NCI-H2196 (cell line): ENCODE measurements around the gene SLC1A2.
A peak's percentile ranks its signal among the peaks of the same experiment; 100 is the strongest.

Source experiments
- DNase-seq: peaks from one replicate; lab custom pipeline; 2025; ENCODE audit not compliant: unreplicated experiment; lab: John Stamatoyannopoulos, UW

The SLC1A2 gene

DNA sequence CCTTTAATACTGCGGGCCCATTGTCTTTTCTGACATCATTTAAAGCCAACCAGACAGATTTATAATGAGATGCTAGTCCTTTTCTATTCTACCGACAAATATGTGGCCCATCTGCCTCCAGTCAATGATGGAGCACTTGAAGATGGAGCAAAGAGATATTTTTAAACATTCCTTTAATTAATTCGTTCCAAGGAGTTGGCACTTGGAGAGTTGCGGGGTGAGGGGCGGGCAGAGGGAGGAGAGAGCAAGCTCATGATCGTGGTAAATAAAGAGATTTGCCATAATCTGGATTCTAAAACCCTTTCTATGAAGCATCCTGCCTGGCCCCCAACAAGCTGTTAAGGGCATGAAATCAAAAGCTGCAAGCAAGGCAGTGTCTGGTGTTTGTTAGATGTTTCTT lies 5.0 kb downstream of the SLC1A2 start:
- DNase-seq, result no peak

DNA sequence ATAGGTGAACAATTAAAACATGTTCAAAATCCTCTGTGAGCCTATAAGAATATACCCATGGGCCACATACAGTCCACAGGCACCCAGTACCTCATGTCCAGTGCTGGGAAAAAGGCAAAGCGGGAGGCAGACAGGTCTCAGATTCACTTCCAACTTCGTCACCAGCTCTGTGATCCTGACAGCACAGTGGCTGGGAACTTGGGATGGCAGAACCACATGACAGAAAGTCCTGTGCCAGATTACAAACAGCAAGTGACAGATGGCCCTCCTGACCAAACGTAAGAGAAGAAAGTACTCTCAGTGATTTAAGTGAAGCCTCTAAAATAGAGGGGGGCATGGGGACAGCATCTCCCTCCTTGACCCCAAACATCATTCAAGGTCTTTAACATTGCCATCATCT lies 5.8 kb downstream of the SLC1A2 start:
- no peak for DNase-seq

DNA sequence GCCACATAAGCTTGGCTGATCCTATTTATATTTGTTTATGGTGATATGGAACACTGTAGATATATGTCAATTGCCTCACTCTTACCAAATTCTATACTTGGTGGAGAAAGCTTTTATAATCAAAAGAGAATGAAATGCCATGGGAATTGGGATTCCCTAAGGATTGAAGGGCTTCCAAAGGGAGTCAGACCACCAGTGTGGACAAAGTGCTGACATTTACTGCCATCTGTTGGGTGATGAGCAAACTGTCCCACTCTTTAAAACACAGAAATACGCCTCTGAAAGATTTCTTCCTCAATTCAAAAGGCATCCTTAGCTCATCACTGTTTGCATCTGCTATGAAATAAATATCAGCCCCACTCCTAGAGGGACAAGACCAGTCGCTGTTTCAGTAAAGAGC lies 7.1 kb downstream of the SLC1A2 start:
- DNase-seq, result no peak

DNA sequence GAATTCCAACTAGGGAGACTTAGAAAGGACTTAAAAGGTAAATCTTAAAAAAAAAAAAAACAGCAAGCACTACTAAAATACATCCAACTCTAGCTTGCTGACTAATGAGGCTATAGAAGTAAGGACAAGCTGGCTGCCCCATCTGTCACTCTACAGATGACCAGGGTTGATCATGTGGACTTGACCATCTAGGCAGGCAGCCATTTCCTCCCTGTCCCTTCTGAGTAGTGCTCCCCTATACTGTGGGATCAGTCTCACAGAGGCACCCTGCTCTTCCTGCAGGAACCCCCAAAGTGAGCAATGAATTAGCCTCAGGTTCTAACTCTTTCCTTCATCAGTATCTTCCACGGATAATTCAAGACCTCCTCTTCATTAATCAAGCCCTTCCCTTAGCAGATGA lies 12.3 kb downstream of the SLC1A2 start:
- DNase-seq, result no peak

DNA sequence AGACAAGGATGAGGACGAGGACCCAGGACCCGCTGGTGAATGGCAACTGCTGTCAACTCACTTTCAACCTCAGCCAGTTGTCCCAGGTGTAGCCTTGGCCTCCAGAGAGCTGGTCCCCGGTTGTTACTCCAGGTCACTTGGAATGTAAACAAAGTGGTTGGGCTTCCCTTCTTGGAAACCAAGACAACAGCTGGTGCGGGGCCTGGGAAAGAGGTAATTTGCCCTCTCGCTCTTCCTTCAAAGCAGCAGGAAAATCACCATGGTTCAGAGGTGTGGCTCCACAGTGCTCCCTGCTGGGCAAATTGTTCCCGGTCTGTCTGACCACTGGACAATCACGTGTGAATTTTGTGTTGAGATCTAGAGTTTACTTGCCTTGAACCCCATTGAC lies 15.0 kb downstream of the SLC1A2 start:
- peak; percentile 4 for DNase-seq

DNA sequence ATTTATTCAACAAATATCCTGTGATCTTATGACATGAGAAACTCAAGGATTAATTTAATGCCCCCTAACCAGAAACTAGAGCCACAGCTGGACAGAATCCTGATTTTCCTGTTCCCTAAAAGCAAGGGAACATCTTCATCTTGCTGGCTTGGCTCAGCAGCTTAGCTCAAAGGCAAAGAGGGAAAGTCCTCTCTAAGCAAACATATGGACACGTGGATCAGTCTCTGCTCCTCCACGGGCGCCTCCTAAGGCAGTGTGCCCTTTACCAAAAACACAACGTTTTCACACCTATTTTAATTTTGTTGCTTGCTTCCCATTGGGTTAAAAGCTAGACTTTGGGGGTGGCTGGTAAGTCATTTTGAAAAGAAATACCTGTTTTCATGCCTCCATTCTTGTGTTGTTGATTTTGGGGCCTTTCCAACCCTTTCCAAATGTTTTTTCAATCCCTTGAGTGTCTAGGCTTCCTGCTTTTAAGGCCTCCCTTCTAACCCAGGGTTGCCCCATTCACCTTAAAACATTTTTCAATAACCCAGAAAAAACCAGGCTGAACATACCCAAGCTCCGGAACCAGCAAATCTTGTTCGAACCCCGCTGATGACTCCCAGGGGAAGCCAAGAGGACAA lies 15.5 kb downstream of the SLC1A2 start:
- no peak for DNase-seq

DNA sequence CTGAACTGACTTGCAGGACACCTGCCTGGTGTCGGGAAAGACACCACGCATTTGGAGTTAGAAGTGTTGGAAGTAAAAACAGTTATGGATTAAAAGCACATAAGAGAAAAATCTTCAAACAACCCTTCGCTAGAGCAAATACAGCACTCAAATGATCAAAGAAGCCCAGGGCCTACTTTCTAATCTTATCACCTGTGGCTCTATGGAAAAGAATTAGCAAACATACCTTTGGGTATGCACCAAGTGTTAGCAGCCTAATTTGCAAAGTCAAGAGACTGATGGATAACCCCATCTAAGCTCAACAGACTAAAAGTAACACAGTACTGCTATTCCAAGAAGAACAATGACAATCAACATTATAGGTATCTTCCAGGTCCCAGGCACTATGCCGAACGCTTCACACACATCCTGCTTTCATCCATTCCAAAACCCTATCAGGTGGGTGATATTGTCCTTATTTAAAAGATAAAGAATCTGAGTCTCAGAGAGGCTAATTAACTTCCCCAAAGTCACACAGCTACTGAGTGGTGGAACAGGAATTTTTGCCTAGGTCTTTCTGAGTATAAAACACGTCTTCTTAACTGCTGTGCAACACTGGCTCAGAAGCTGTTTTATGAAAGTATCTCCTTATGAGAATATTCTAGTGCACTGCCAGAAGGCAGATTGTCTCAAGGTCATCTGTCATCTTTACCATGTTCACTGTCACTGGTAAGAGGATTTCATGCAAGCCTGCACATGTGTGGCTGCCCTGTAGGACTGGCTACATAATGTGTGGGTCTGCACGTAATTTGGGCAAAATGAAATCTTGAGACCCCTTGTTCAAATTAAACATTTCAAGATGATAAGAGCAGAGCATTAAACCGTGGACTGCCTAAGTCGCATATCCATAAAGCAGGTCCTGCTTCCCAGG lies 16.4 kb downstream of the SLC1A2 start:
- no peak for DNase-seq

DNA sequence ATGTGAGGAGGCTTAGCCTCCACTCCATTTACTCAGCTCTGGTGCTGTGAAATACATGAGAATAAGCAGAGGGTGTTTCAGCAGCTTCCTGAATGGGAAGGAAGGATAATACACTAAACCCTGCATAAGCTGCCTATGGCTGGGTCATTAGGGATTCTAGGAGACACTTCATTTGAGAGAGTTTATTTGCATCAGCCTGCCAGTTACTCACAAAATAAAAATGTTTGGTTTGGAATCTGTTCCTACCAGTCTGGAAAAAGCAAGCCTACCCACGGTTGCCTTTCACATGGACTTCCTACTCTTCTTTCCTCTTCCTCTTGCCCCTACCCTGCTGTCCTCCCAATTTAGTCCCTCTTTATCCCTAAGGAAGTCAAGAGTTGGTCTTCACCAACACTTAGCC lies 20.5 kb downstream of the SLC1A2 start:
- DNase-seq, result no peak

DNA sequence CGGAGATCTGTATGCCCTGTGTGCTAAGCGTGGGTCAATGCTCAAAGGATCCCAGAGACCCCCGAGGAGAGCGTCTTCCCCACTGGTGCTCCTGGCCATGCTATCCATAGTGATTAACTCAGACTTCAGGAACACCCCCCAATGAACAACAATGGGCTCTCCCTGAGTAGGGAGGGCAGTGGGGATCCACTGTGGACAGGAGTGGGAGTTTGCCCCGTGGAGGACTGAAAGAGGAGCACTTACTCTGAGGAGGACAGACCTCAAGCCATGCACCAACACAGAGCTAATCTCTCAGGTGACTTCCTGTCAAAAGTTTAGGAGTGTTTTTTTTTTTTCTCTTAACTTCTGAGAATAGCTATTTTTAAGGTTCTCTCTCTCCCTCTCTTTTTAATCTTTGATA lies 24.4 kb downstream of the SLC1A2 start:
- no peak for DNase-seq

DNA sequence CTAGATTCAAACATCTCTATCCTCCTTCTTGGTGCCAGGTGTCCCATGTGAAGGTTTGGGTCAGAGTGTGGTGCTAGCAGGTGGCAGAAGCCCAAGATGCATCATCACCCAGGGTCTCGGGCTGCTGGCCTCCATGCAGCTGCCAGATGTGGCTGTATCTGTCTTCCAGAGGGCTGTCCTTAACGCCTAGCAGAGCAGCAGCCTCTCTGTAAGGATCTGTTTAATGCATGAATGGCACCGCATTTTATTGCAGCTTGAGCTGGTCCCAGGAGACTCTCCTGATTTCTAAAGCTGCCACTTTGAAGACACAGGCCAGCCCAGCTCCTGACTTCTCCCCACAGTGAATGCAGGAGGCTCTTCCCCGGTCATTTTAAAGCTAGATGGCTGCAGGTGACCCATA lies 26.3 kb downstream of the SLC1A2 start:
- no peak for DNase-seq

DNA sequence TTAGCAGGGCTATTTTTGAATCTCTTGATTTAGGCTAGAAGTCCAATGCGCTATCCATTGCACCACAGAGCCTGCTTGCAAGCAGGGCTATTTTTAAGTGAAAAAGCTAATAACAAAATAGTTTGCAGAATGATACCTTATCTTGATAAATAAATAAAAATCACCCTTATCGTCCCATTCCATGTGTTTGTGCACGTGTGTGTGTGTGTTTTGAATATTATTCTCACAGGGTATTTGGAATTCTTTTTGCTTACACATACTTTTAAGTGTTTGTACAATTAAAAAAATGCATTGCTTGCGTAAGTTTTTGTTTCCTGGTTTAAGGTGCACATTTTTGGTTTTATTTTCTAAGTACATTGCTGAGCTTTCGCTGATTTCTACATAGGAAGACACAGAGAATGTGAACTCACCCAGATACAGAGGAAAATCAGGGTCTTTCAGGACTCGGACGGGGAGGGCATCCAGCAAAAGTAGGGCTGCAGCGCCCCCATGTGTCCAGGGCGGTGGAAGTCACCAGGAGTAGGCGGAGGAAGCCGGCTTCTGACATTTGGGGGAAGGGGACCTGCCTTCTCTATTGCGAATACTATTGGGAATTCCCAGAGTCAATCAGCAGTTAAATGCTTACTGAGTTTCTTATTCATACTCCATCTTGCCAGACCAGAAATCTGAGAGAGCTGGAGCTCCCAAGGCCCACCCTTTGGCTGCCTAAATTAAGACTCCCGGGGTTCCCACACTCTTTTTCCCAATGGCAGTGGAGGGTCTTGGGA lies 27.3 kb downstream of the SLC1A2 start:
- DNase-seq, result peak; percentile 33

DNA sequence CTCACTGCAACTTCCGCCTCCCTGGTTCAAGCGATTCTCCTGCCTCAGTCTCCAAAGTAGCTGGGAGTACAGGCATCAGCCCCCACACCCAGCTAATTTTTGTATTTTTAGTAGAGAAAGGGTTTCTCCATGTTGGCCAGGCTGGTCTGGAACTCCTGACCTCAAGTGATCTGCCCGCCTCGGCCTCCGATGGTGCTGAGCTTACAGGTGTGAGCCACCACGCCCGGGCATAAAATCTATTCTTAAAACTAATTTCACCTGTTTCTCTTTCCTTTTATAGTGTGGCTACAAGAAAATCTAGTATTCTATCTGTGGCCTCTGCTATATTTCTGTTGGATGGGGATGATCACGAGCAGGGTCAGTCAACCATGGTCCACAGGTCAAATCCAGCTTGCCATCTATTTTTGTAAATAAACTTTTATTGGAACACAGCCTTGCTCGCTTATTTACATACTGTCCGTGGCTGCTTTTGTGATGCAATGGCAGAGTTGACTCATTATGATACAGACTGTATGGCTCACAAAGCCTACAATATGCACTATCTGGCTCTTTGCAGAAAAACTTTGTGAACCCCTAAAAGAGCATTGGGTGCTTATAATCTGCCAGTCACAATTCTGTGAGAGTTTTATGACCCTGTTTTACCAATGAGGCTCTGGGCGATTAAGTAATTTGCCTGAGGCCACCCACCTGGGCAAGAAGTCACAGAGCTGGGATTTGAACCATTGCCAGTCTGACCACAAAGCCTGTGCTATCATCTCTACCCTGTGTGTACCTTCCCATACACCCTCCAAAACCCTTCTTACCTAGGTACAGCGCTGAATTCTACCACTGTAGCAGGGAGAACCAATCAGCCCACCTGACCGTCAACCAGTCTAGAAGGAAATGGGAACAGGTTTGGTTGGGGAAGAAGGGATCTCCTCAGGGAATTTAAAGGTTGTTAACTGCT lies 28.3 kb downstream of the SLC1A2 start:
- DNase-seq, result no peak

DNA sequence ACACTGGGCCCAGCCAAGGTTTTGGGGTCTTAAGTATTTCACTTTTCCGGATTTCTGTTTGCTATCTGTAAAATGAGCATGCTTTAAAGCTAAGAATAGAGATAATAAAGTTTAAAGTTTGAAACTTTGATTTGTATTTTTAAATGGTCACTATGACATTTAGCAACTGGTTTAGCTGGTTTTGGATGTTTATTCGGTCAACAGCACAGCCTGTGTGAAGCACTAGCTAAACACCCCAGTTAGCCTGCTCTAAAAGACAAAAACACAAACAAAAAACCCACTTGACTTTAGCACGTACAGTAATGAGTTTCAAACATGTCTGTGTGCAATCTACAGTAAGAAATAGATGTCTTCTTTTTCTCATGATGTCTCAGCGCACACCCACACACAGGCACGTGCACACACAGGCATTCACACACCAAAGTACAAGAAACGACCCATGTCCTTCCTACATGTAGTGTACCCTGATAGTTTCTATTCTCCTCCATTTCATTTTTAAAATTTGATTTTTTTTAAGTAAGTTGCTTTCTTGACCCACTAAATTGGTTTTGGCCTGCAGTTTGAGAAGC lies 29.4 kb downstream of the SLC1A2 start:
- no peak for DNase-seq

DNA sequence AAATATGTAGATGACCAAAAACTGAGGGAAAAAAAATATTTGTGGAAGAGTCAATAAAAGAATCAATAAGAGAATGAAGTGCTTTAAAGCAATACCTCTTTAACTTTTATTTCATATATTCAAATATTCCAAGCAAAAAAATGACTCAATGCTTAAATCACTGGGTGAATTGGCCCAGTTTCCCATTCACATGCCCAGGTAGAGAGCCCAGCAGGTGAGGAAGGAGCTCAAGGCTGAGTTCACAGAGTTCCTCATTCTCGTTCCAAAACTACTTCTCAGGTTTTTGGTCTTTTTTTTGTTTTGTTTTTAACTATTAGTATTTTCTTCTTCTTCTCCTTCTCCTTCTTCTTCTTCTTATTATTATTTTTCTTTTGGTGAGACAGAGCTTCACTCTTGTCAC lies 30.2 kb downstream of the SLC1A2 start:
- DNase-seq, result no peak

DNA sequence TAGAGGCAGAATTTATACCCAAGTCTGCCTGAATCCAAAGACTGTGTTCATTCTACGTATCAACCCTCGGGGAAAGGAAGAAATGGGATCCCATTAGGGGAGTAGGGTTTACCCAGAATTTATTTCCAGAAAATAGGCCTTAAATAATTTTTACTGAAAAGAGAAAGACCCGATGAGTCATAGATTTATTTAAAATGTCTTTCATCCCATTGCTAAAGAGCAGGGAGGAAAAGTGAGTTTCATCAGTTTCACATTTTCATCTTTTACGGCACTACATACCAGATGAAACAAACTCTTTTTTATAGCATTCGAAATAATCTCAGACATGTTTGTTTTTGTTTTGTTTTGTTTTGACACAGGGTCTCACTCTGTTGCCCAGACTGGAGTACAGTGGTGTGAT lies 31.3 kb downstream of the SLC1A2 start:
- DNase-seq, result no peak

DNA sequence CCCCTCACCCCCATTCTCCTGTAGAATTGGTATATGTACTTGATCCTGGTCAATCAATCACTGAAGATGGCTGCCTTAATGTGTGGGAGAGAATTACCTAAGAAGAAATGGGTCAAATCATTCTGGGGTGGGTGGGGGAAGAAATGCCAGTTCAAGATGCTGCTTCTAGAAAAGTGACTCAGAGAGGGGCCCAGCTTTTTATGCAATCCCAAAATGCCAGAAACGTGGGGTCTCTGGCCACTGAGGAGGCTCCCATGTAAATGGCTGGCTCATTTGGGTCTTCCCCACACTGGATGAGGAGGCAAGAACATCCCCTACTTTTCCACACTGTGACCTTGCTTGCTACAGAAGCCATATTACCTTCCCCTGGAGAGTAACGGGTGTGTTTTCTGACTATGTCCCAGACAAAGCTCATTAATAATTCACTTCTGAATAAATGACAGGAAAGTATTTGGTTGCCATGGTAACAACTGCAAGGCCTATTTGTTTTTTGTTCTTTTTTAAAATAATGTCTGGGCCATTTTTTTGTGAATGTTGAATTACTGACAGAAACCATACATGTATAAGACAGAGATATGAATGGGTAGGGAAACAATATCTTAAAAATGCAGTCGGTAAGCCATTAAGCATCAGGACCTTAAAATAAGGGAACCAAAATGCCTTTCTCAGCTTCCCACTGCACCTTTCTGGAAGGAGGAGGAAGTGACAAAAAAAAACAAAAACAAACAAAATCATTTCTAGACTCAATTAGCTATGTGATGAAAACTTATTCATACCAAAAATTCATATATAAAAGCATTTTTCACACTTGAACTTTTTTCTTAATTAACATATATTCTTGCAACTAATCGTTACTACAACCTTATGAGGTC lies 32.0 kb downstream of the SLC1A2 start:
- no peak for DNase-seq

DNA sequence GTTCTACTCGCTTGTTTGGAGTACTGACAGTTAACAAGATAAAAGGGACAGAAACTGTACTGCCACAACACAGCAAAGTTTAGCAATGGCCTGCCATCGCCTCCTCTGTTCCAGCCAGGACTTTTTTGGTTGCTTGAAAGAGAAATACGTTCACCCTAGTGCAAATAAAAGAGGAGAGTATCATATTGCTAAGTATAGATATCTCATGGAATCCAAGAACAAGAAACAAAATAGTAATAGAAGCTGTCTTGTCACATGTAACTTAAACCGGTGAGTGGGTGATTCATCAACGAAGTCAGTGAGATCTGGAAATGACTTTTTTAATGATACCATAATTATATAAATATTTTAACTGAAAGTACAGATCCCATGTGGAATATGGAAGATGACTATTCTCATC lies 35.4 kb downstream of the SLC1A2 start:
- no peak for DNase-seq

DNA sequence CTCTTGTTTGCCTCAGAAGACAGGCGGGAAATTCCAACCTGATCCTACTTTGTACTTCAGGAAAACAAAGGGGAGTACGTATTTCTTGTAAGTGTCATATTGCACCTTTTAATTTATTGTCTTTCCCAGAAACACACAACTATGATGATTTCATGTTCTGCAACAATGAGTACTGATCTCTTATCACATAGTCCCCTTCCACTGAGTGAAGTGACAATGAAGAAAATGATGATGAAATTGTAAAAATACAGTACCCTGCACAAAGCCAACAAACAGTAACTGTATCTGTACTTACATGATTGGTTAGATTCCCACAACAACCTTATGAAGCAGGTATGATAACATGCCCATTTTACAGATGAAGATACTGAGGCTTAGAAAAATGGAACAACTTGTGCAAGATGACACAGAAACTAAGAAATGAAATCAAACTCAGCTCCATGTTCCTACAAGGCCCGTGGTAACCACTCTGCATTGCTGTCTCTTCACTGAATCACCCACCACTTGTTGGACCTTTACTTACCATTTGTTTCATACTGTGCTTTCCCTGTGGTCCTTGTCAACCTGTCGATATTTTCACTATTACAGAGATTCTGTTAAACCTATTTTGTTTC lies 37.5 kb downstream of the SLC1A2 start:
- no peak for DNase-seq

DNA sequence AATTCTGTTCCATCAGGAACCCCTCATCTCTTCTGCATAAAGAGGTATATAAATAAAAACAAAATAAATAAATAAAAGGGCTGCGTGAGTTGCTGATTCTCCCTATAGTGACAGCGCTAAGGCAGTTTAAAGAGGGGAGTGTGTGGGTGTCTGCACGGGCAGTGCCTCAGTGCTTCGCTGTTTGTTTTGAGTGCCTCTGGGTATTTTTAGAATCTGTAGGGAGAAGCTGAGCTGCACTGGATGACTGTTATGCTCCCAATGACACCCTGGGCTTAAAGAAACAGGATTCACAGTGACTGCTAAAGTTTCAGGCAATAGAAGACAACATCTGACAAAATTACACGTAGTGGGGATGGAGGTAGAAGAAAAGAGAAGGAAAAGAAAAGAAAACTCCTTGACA lies 38.8 kb downstream of the SLC1A2 start:
- DNase-seq, result no peak
